ENCODE results near the gene RECQL.
A peak's percentile ranks its signal among the peaks of the same experiment; 100 is the strongest.

RECQL gene

GRCh38 chr12:21501258-21502163 is at the start of gene RECQL, which contains the start of gene GOLT1B:
RECQL (minus strand) TSS chr12:21501635; CDS start chr12:21499570, 2,065 bp downstream.
GOLT1B (plus strand) TSS chr12:21501789; CDS start chr12:21501924, 135 bp downstream.
- DNase-seq (ENCODE audit: low read depth in 2 of 3, low spot score in 1 of 3), result peak; percentile 82 to 87 (median 85)

GRCh38 chr12:21547437-21547836 is 46.0 kb upstream of the RECQL start:
- DNase-seq (ENCODE audit: low read depth in 2 of 3, low spot score in 1 of 3), result peak in 2 of 3 donors; percentile 13 to 29

GRCh38 chr12:21546716-21547115 is 45.3 kb upstream of the RECQL start:
- DNase-seq (ENCODE audit: low read depth in 2 of 3, low spot score in 1 of 3), result no peak

- DNase-seq (ENCODE audit: low read depth in 2 of 3, low spot score in 1 of 3), result no peak
Observed at GRCh38 chr12:21545557-21545956, 44.1 kb upstream of the RECQL start.

GRCh38 chr12:21543151-21543550 is 41.7 kb upstream of the RECQL start:
- DNase-seq (ENCODE audit: low read depth in 2 of 3, low spot score in 1 of 3), result no peak

- no peak for DNase-seq (ENCODE audit: low read depth in 2 of 3, low spot score in 1 of 3)
Observed at GRCh38 chr12:21542403-21542802, 41.0 kb upstream of the RECQL start.

GRCh38 chr12:21541773-21542172 is 40.3 kb upstream of the RECQL start:
- no peak for DNase-seq (ENCODE audit: low read depth in 2 of 3, low spot score in 1 of 3)

GRCh38 chr12:21539797-21540196 is 38.4 kb upstream of the RECQL start:
- no peak for DNase-seq (ENCODE audit: low read depth in 2 of 3, low spot score in 1 of 3)

GRCh38 chr12:21538061-21538653 is 36.7 kb upstream of the RECQL start:
- DNase-seq (ENCODE audit: low read depth in 2 of 3, low spot score in 1 of 3), result no peak

- no peak for DNase-seq (ENCODE audit: low read depth in 2 of 3, low spot score in 1 of 3)
Observed at GRCh38 chr12:21529456-21529855, 28.0 kb upstream of the RECQL start.

GRCh38 chr12:21528953-21529352 is 27.5 kb upstream of the RECQL start:
- no peak for DNase-seq (ENCODE audit: low read depth in 2 of 3, low spot score in 1 of 3)

GRCh38 chr12:21527451-21528180 is 26.2 kb upstream of the RECQL start:
- DNase-seq (ENCODE audit: low read depth in 2 of 3, low spot score in 1 of 3), result peak; percentile 43 to 56 (median 47)

GRCh38 chr12:21526721-21527345 is 25.4 kb upstream of the RECQL start:
- DNase-seq (ENCODE audit: low read depth in 2 of 3, low spot score in 1 of 3), result no peak

GRCh38 chr12:21526053-21526452 is 24.6 kb upstream of the RECQL start, which contains the start of gene SPX:
SPX (plus strand) TSS chr12:21526296; CDS start chr12:21526473, 177 bp downstream.
- DNase-seq (ENCODE audit: low read depth in 2 of 3, low spot score in 1 of 3), result no peak

- DNase-seq (ENCODE audit: low read depth in 2 of 3, low spot score in 1 of 3), result no peak
Observed at GRCh38 chr12:21523148-21523547, 21.7 kb upstream of the RECQL start.

GRCh38 chr12:21521541-21521940 is 20.1 kb upstream of the RECQL start:
- no peak for DNase-seq (ENCODE audit: low read depth in 2 of 3, low spot score in 1 of 3)

- no peak for DNase-seq (ENCODE audit: low read depth in 2 of 3, low spot score in 1 of 3)
Observed at GRCh38 chr12:21518451-21518850, 17.0 kb upstream of the RECQL start.

- no peak for DNase-seq (ENCODE audit: low read depth in 2 of 3, low spot score in 1 of 3)
Observed at GRCh38 chr12:21516281-21516680, 14.8 kb upstream of the RECQL start.

GRCh38 chr12:21509768-21510167 is 8.3 kb upstream of the RECQL start:
- no peak for DNase-seq (ENCODE audit: low read depth in 2 of 3, low spot score in 1 of 3)

- no peak for DNase-seq (ENCODE audit: low read depth in 2 of 3, low spot score in 1 of 3)
Observed at GRCh38 chr12:21507849-21508248, 6.4 kb upstream of the RECQL start.

- DNase-seq (ENCODE audit: low read depth in 2 of 3, low spot score in 1 of 3), result no peak
Observed at GRCh38 chr12:21505888-21506287, 4.5 kb upstream of the RECQL start.

All from stimulated activated CD4-positive, alpha-beta T cell treated with anti-CD3 and anti-CD28 coated beads, Interleukin-12 subunit alpha, Interleukin-12 subunit beta, amount 100 ng/mL, for 48 hours (primary cell).